ENCODE results near the gene TOR1AIP2.
"Not testable (repeated sequence)": the region's sequence is repeated elsewhere in the genome, so short reads cannot be mapped to it uniquely, and the experiment has no call there.

The TOR1AIP2 gene

DNA sequence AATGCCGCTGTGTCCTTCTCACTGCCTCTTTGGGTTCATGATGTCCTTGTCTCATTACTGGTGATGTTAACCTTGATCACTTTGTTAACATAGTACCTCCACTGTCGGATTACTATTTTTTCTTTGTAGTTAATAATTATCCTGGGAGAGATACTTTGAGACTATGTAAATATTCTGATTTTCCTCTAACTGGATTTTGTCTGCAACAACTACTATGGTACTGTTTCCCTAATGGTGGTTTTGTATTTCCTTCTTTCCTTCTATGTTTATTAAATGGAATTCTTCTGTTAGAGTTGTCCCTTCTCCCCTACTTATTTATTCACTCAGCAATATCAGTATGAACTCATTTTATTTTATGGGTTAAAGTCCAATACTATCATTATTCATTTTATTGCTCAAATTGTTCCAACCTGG, 4.2 kb downstream of the TOR1AIP2 start:
- no peak for DNase-seq

DNA sequence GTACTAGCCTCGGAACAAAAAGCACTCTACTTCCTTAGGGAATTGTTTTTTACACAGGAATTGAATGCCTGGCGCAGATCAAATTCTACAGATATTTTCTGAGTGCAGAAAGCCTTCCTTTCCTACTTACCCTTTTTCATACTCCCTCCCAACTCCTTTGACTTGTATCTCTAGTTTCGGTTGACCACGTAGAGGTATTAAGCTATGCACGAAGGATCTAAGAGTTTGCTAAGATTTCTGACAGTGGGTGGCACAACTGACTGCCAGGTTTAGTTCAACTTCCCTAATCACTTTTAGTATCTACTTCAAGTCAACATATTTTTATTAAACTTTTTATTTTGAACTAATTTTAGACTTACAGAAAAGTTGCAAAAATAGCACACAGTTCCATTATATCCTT, 5.0 kb downstream of the TOR1AIP2 start:
- DNase-seq, result no peak

DNA sequence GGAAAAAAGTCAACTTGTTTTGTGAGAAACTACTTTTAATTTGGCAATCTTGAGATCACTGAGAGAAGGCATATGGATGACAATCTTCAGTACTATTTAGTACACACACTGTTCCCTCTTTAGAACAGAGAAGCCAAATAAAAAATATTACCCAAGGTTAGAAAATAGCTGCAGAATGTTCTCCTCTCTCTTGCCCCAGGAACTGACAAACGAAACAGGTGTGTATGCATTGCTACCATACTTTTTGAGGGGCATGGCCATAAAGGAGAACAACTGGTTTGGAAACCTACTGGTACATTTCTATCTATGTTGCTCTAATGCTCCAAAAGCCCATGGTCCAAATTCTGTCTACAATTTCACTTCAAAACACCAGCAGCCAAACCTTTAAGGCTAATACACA, 5.7 kb downstream of the TOR1AIP2 start:
- no peak for DNase-seq

DNA sequence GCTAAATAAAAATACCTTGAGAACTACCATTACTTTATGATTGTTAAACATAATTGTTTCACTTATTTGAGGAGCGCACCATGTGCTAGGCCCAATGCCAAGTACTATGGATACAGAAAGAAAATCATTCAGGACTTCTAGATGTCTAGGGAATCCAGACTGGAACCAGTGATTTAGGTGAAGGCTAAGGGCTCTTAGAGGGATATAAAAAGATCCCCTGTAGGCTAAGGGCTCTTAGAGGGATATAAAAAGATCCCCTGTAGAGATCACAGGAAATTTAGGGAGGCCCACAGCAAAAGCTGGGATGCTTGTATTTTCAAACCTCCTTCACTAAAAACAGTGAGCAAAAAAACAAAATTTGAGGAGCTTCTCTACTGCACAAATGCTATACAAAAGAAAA, 6.7 kb downstream of the TOR1AIP2 start:
- DNase-seq, result no peak

DNA sequence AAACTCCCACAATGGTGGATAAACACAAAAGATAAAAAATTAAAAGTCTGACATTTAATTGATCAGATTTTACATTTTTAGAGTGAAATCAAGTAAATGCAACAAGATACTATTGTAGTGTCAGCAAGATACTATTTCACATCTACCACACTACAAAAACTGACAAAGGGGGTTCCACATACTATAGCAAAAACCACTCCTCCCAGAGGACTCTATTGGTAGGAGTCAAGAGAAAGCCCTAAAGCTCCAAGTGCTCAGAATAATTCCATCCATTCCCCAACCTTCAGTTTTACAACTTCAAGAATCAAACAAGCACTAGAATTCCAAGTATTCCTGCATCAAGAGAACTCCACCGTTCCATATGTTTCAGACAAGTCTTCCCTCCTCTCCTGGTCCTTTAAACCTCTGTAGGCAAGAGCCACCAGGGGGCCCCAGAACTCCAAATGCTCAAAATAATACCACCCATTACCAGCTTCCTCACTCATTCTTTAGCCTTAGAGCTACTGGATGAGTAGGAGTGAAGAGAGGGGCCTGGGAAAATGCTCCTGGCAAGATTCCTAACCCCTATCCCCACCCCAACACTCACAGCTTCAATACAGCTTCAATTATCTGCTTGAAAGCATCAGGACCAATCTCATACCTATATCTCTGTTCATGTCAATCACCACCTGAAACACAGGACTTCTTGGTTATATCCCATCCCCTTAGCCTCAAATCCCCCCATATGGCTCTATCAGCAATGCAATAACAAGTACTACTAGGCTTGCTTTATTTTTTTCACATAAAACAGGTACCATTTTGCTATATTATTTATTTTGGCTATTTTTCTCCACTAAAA, 9.9 kb downstream of the TOR1AIP2 start:
- no peak for DNase-seq

DNA sequence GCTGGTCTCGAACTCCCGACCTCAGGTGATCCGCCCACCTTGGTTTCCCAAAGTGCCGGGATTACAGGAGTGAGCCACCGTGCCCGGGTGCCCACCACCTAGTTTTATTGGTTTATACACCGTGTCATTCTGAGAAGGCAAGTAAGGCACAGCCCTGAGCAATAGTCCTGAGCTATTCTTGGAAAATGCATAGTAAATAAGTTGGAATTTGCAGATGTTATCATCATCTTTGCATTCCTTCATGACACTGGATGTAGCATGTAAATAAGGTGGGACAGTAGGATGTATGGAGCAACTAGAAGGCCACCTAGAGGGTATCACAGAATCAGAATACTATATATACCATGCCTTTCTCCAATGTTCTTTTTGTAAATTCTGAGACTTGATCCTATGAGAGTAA, 11.0 kb downstream of the TOR1AIP2 start:
- DNase-seq, result no peak

DNA sequence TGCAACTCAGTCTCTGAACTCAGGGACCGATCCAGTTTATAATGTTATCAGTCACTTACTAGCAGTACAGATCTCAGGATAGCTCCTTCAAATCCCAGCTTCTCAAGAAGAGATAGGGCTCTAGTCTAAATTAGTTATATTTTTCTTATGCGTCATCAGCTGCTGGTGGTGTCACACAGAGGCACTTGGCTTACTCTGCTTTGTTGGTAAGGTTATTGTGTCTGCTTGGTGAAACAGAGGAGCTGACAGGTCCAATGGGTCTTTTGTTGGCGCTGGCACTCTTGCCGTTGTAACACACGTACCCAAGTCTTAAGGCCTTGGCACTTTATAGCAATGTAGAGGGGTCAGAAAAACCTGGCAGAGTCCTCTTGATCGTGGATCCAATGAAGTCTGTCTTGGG, 12.2 kb downstream of the TOR1AIP2 start:
- no peak for DNase-seq

DNA sequence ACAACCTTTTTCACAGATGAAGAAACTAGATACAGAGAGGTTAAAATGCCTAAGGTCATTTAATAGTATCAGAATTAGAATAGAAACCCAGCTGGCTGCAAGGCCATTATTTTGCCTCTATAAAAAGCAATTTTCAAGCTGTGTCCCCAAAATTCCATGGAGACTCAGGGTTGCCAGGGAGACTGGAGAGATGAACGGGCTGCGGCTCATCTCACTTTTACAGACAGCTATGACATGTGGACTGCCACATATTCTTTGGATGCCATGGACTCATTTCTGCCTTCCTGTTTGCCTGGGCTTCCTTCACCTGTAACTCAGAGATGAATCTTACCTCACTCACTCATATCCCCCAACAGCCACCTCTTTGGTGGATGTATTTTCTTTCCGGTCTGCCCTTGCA, 17.0 kb downstream of the TOR1AIP2 start:
- no peak for DNase-seq

DNA sequence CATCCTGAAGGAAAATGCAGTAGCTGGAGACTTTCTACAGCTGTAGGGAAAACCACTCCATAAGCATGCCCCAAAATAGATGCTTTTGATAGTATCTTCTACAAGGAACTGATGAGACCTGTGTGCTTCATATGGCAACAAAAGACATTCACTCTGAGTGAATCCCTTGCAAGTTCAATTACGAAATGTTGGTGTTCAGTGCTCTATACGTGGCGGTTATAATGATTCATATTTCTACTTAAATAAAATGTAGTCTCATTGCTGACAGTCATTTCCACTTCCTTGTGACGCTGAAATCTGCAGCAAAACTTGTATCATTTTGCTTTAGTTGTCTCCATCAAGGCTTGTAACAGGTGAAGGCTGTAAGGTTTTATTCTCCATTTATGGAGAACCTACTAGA, 20.6 kb downstream of the TOR1AIP2 start:
- DNase-seq, result no peak

DNA sequence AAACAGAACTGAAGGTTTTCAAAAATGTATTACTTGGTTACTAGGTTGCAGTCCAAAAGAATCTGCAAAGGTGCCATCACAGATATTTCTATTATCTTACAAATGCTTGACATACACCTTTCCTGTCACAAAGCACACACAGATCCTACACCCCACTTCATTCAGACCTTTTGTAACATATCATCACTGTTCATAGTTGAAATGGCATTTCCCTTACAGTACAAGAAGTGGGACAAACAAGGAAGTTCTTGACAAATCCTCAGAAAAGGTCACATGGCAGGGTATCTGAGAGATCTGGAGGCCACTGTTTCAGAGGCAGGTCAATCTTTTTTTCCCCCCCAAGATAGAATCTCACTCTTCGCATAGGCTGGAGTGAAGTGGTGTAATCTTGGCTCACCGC, 21.3 kb downstream of the TOR1AIP2 start:
- no peak for DNase-seq

DNA sequence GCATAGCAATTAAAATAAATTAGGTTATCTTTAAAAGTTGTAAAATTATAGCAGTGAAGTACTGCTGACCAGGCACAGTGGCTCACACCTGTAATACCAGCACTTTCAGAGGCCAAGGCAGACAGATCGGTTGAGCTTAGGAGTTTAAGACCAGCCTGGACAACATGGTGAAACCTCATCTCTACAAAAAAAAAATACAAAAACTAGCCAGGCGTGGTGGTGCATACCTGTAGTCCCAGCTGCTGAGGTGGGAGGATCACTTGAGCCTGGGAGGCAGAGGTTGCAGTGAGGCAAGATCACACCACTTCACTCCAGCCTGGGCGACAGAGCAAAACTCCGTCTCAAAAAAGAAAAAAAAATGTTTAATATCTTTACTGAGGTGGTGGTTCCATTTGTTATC, 21.8 kb downstream of the TOR1AIP2 start:
- not testable (repeated sequence) for DNase-seq

DNA sequence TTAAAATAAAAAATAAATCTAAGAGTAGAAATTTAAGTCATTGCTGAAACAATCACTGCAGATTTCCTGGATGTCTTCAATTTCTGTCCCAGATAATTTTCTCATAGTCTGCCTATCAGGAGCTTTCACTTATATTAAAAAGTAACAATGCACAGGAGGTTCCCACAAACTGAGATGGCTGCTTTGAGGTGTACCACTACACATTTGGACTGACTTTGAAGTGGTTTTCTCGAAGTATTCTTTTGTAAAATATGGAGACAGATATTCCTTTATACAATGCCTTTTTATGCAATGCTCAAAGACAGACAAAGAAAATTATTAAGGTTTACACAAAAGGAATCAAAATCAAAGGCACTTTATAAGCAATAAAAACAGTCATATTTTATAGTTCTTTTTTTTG, 24.5 kb downstream of the TOR1AIP2 start:
- DNase-seq, result no peak

DNA sequence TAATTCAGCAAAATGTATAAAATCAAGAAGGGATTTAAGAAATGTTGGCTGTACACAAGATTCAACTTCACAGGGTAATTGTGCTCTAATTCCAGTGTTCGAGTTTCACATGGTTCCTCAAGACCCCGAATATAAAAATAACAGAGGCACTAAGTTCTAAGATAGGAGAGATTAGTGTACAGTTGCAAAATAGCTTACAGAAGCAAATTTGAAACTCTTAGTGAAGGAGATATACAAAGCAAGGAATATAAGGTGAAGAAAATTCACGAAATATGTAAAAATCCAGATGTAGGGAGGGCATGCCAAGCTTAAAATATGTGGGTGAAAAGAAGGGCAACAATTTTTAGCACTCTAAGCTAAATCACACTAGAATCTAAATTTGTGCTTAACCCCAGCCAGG, 29.4 kb downstream of the TOR1AIP2 start:
- DNase-seq, result no peak

DNA sequence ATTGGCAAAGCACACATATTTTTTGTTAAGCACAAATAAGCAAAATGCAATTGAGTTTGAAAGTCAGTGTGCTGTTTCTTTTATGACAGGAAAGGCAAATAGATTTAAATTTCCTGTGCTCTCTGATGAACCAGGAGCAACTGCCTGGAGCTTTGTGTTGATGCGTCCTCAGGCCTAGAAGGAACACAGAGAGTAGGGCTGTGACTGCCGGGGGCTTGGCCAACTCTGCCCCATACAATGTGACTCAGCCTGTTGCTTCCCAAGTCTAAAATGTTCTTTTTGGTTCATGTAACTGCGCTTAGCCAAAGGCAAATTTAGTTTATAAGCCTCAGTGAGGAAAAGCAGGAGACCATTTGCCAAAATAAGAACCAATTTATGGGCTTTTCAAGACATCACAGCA, 37.5 kb downstream of the TOR1AIP2 start:
- DNase-seq, result no peak

DNA sequence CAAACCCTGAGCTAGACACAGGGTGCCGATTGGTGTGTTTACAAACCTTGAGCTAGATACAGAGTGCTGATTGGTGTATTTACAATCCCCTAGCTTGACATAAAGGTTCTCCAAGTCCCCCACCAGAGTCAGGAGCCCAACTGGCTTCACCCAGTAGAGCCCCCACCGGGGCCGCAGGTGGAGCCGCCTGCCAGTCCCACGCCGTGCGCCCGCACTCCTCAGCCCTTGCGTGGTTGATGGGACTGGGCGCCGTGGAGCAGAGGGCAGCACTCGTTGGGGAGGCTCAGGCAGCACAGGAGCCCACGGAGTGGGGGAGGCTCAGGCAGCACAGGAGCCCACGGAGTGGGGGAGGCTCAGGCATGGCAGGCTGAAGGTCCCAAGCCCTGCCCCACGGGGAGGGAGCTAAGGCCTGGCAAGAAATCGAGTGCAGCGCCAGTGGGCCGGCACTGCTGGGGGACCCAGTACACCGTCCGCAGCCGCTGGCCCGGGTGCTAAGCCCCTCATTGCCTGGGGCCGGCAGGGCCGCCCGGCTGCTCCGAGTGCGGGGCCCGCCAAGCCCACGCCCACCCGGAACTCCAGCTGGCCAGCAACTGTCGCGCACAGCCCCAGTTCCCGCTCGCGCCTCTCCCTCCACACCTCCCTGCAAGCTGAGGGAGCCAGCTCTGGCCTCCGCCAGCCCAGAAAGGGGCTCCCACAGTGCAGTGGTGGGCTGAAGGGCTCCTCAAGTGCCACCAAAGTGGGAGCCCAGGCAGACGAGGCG, 40.7 kb downstream of the TOR1AIP2 start:
- DNase-seq, result not testable (repeated sequence)

DNA sequence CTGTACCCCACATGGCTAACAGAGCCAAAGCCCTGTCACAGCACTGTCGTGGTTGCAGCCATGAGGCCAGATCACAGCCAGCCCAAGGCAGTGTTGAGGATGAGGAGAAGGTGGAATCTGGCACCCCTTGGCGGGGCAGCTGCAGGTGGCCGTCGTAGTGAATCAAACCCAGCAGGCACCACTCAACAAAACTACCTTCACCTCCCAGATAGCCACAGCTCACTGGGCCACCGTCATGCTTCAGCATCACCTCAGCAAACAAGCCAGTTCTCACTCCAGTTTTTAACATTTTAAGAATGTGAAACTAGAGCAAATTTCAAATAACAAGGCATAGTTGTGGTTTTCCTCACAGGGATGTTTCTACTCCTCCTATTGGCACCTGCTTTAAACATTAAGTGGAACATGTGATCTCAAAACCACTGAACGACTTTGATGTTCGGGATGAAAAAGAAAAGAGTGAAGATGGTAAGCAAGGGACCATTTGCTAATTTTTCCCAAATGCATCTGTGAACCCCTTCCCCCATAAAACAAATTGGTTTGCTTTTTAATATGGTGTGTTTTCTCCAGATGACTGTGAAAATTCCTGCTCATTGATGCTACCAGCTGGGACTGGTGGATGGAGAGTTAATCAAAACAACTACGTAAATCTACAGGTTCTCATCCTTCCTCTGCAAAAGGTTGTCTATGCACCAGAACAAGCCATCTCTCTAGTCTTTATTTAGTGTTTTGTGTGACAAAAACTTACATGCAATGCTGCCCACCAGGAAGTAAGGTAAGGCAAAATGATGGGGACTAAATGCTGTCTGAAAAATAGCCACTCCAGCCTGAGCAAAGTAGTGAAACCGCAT, 45.5 kb downstream of the TOR1AIP2 start:
- DNase-seq, result no peak

DNA sequence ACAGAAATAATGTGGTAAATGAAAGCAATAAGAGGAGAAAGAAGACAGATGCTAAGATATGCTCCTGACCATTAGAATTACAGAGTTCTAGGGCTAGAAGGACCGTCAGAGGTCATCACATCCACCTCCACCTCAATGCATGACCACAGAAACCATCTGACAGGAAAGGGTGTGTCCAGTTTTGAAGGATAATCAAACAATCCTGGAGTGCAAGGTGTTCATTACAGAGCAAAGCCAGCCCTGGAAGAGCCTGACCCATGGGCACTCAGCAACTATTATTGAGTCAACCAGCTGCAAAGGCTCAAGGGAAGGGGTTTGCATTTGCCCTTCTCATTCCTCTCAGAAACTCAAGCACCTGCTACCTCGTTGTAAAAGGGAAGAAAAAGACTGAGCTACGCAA, 46.4 kb downstream of the TOR1AIP2 start:
- DNase-seq, result peak; percentile 54

DNA sequence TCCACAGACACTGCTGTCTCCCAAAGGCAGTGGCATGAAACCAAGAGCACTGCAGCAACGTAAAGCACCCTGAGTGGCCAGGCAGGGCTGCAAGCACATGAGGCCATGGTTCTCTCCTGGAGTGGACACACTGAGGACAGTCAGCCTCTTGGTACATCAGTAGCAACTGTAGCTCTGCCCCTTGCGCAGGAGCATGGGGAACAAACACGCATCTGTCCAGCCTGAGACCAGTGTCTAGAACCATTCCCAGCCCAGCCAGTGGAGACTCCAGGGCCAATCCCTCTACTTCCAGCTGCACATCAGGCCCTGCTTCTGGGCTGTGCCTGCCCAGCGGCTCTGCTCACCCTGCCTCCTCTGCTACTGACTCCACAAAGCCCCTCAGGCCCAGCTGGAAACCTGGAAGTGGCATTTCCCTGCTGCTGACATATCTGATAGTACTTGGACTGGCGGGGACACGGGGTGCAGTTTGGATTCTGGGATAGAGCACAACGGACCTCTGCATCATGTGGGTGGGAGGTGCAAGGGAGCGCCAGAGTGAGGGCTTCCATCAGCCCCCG, 49.0 kb downstream of the TOR1AIP2 start:
- DNase-seq, result no peak

DNA sequence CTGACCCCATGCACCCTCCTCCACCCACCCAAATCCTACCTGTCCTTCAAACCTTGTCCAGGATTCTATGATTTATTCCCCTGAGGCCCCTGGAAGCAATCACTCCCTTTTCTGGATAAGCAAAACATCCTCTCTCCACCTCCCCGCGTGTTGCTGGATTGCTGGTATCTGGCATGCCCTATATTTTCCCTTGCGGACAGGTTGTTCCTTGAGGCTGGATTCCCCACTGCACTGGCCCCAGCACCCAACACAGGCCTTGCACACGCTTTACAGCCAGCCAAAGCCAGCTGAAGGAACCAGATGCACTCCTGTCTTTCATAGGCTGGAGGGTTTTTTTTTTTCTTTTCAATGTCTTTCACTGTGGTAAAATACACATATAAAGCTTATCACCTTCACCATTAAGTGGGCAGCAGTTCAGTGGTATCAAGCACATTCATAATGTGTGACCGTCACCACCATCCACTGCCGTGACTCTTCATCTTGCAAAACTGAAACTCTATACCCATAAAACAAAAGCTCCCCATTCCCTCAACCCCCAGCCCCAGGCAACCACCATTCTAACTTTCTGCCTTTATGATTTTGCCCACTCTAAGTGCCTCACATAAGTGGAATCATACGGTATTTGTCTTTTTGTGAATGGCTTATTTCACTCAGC, 50.9 kb downstream of the TOR1AIP2 start:
- DNase-seq, result no peak

DNA sequence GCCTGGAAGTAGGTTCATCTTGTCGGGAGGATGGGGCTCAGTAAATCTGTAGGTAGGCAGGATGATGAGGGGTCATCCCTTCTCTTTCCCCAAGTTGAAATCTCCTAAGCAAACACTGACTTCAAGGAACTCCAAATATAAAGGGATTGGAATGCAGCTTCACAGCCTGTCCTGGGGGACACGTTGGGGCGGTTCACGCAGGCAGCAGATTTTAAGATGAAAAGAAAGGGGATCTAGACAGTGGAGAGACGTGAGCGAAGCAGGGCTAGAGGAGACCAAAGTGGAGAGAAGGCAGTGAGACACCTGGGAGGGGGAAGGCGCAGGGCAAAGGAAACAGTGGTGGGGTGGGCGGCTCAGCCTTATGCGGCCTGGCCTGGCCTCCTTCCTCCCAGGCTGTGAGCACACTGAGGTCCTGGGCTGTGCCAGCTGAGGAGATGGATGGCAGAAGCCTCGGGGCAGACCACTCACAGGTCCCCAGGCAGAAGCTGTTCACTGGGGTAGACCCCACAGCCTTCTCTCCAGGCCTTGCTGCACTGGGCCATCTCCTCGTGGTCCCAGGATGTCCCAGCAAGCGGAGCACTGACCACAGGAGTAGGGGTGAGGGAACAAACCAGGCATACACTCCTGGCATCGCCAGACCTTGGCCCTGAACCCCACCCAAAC, 51.7 kb downstream of the TOR1AIP2 start:
- DNase-seq, result no peak

DNA sequence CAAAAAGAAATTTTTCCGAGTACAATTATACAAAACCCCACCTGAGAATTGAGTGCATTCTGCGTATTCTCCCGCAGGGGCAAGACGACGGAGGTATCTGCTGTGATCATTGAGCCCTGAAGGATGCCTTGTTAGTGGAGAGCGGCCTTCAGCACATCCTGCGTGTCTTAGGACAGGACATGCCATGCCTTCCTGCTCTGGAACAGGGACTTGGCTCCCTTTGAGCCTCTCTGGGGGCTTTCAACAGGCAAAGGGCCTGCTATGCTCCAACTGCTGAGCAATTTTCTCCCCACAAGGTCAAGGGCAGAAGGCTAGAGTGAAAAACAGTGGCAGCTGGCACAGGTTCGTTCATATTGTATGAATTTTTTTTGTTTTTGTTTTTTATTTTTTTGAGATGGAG, 52.4 kb downstream of the TOR1AIP2 start:
- no peak for DNase-seq

DNA sequence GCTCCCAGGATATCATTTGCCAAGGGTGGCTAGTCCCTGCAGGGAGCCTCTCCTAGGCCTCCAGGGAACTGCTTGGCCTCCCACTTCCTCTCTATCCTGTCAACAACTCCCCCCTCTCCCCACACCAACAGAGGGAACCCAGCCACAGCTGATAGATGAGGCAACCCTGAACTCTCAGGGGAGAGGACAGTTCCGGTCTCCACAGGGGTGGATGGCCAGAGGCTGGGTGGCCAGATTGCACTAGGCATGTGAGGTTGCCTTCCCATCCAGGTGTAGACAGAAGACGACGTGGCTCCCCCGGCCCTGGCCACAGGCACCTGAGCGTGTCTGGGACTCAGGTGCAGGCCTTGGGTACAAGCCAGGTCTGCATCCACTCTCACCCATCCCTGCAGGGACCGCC, 53.3 kb downstream of the TOR1AIP2 start:
- peak; percentile 85 for DNase-seq

Measured in DMS153 (cell line).